ENCODE measurements around the gene VAMP5.

DNA sequence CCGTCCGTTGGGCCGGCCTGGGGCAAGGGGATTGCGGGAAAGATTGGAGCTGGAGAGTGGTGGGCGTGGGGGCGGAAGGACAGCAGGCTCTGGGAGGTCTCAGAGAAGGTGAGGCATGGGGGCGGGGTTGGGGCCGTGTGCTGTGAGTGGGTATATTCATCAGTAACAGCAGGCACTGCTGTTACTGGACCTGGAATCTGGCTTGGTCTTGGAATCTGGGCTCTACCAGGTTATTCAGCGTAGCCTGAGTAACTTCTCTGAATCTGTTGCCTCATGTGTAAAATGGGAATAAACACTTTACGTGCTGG is 11.7 kb downstream of the VAMP5 start:
- no peak for TF ChIP-seq EZH2 (optimal IDR thresholded peaks at IDR 0.05; ENCODE audit: low read depth, low read length)
- TF ChIP-seq, protein P1, sequence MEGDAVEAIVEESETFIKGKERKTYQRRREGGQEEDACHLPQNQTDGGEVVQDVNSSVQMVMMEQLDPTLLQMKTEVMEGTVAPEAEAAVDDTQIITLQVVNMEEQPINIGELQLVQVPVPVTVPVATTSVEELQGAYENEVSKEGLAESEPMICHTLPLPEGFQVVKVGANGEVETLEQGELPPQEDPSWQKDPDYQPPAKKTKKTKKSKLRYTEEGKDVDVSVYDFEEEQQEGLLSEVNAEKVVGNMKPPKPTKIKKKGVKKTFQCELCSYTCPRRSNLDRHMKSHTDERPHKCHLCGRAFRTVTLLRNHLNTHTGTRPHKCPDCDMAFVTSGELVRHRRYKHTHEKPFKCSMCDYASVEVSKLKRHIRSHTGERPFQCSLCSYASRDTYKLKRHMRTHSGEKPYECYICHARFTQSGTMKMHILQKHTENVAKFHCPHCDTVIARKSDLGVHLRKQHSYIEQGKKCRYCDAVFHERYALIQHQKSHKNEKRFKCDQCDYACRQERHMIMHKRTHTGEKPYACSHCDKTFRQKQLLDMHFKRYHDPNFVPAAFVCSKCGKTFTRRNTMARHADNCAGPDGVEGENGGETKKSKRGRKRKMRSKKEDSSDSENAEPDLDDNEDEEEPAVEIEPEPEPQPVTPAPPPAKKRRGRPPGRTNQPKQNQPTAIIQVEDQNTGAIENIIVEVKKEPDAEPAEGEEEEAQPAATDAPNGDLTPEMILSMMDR (IDR thresholded peaks at IDR 0.05; ENCODE audit: low read length): no peak

Measured in MM.1S (cell line).